Vagina (tissue), 2 donors: ENCODE data around the gene RNASEH1.

Source experiments
- CTCF ChIP-seq, 3 experiments: fragments of 450-650 bp in 2 of 3; fragments of 200-600 bp in 1 of 3; sonication (generic) in 1 of 3; IDR thresholded peaks; one replicate each; pipeline ENCODE4 v1.5.1; 2017 to 2019; ENCODE audit warnings: antibody characterized with exemption in 3 of 3, mild to moderate bottlenecking in 2 of 3, moderate library complexity in 2 of 3
- POLR2A ChIP-seq, 2 donors: fragments of 450-650 bp; IDR thresholded peaks; one replicate each; pipeline ENCODE4 v1.6.1; 2017; ENCODE audit warnings: antibody characterized with exemption in 2 of 2, mild to moderate bottlenecking in 2 of 2, moderate library complexity in 2 of 2

GRCh38 chr2:3557639-3558204 is 411 bp downstream of the RNASEH1 start:
- TF ChIP-seq CTCF (IDR thresholded peaks at IDR 0.05) (no peak), POLR2A (IDR thresholded peaks at IDR 0.05) (no peak)
